ENCODE results near the gene GRPEL1. TPM values are rescaled to one million over a fixed set of nuclear protein-coding genes. Genes with fewer than 3 reads are reported as not detected.

GRPEL1 gene
- total RNA-seq, 2 donors from 2014 or later, result 6.6 to 10.6 TPM

DNA sequence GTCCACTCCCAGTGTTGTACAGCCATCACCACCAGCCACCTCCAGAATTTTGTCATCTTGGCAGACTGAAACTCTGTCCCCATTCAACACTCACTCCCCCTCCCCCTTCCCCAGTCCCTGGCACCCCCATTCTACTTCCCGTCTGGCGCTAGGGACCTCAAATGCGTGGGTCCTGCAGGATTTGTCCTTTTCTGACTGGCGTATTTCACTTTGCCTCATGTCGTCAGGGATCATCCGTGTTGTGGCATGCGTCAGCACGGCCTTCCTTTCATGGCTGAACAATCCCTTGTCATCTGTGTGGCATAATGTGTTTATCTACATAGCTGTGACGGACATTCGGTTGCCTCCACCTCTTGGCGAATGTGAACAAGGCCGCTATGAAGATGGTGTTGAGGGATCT is 19.2 kb downstream of the GRPEL1 start:
- no peaks in the 10 kb centered on the region for H3K27me3 ChIP-seq
- no peak for DNase-seq
- TF ChIP-seq CTCF (IDR thresholded peaks at IDR 0.05) (no peak), POLR2A (IDR thresholded peaks at IDR 0.05) (no peak)
- H3K27ac ChIP-seq, result no peak overlapping the region
- H3K4me1 ChIP-seq, result peaks cover 75% of the 10 kb centered on the region
- ATAC-seq, result no peak
- intact Hi-C loops (cut with DNase I), result no loop called here
- no peak overlapping the region for H3K4me3 ChIP-seq
- no peaks in the 10 kb centered on the region for H3K36me3 ChIP-seq (replicated peaks in 1 of 2; ENCODE audit: insufficient read depth in 1 of 2, low read depth in 2 of 2)
- WGBS, 2 donors, result 92 to 95% methylated on average over 12 of the region's 12 CpGs
- H3K9me3 ChIP-seq, result no peaks in the 10 kb centered on the region

GRCh38 chr4:7046971-7047370 is 20.9 kb downstream of the GRPEL1 start:
- peaks cover 75% of the 10 kb centered on the region for H3K4me1 ChIP-seq
- ATAC-seq (no peak), DNase-seq (no peak)
- TF ChIP-seq POLR2A (IDR thresholded peaks at IDR 0.05), result no peak
- TF ChIP-seq CTCF (IDR thresholded peaks at IDR 0.05), result no peak
- intact Hi-C loops (cut with DNase I), result no loop called here
- H3K4me3 ChIP-seq, result no peak overlapping the region
- no peaks in the 10 kb centered on the region for H3K9me3 ChIP-seq
- no peaks in the 10 kb centered on the region for H3K27me3 ChIP-seq
- WGBS, 2 donors, result 65 to 88% methylated on average over 9 of the region's 9 CpGs
- no peaks in the 10 kb centered on the region for H3K36me3 ChIP-seq (replicated peaks in 1 of 2; ENCODE audit: insufficient read depth in 1 of 2, low read depth in 2 of 2)
- H3K27ac ChIP-seq, result no peak overlapping the region

- WGBS, 2 donors, result 64 to 76% methylated on average over 17 to 23 of the region's 23 CpGs
- H3K9me3 ChIP-seq, result no peaks in the 10 kb centered on the region
- H3K4me1 ChIP-seq, result peaks cover 75% of the 10 kb centered on the region
- no peak for DNase-seq
- TF ChIP-seq POLR2A (IDR thresholded peaks at IDR 0.05) (no peak), CTCF (IDR thresholded peaks at IDR 0.05) (no peak)
- ATAC-seq, result no peak
- no peak overlapping the region for H3K27ac ChIP-seq
- H3K4me3 ChIP-seq, result no peak overlapping the region
- H3K27me3 ChIP-seq, result no peaks in the 10 kb centered on the region
- H3K36me3 ChIP-seq (replicated peaks in 1 of 2; ENCODE audit: insufficient read depth in 1 of 2, low read depth in 2 of 2), result no peaks in the 10 kb centered on the region
- intact Hi-C loops (cut with DNase I), result no loop called here
Measured at GRCh38 chr4:7045961-7046921, 21.6 kb downstream of the GRPEL1 start.

DNA sequence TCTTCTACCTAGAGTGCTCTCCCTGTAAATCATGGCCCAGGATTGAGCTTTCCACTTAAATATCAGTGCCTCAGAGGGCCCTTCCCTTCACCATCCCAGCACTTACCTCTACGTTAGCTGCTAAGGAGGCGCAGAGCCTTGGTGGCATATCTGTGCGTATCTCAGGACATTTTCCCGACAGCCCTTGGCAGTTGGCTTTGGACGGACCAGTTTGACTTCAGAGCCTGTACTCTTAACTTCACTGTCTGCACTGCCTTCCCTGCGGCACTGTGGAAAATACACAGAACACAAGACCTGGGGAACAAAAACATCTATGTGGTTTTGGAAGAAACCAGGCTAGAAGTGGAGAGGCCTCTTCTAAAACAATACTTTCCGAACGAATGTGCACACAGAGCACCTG is 22.3 kb downstream of the GRPEL1 start:
- 33 to 34% methylated on average over 8 of the region's 8 CpGs for WGBS, 2 donors
- Histone ChIP-seq H3K9me3 (no peaks in the 10 kb centered on the region), H3K36me3 (replicated peaks in 1 of 2; ENCODE audit: insufficient read depth in 1 of 2, low read depth in 2 of 2) (no peaks in the 10 kb centered on the region), H3K27ac (peak overlapping the region in 1 of 4 donors; percentile 96), H3K4me3 (no peak overlapping the region), H3K4me1 (peaks cover 68% of the 10 kb centered on the region), H3K27me3 (no peaks in the 10 kb centered on the region)
- TF ChIP-seq CTCF (IDR thresholded peaks at IDR 0.05) (no peak), POLR2A (IDR thresholded peaks at IDR 0.05) (no peak)
- intact Hi-C loops (cut with DNase I), result no loop called here
- no peak for ATAC-seq
- peak in 1 of 4 donors; percentile 34 for DNase-seq

Data from body of pancreas (tissue), 4 donors.